PFSK-1 (cell line): ENCODE results near the gene SERPINB3.
"Not testable (repeated sequence)": the region's sequence is repeated elsewhere in the genome, so short reads cannot be mapped to it uniquely, and the experiment has no call there.

Source experiments
- FOXP2 ChIP-seq: optimal IDR thresholded peaks from 2 replicates; pipeline ENCODE3; 2011; ENCODE audit warnings: borderline replicate concordance, control low read depth, inconsistent platforms; ENCODE audit not compliant: insufficient read depth; ENCODE audit errors: extremely low read length, extremely low read depth
- POLR2AphosphoS5 ChIP-seq: IDR thresholded peaks from 2 replicates; pipeline ENCODE4 v1.6.1; 2012; ENCODE audit warnings: low read depth, mild to moderate bottlenecking, control low read depth, low read length, moderate library complexity
- SIN3A ChIP-seq: IDR thresholded peaks from 2 replicates; pipeline ENCODE4 v1.6.1; 2012; ENCODE audit warnings: mild to moderate bottlenecking, low read length, moderate library complexity, borderline replicate concordance; ENCODE audit not compliant: insufficient read depth
- TAF1 ChIP-seq: IDR thresholded peaks from 2 replicates; pipeline ENCODE4 v1.6.1; 2012; ENCODE audit warnings: low read length, control low read depth, borderline replicate concordance; ENCODE audit not compliant: insufficient read depth
- TF ChIP-seq, protein P1 (sequence below), 2 experiments: IDR thresholded peaks; 2 replicates each; pipeline versions ENCODE4 v1.6.1 to v1.8.0; 2011 to 2012; ENCODE audit warnings: low read depth in 2 of 2, low read length in 2 of 2, control low read depth in 1 of 2, inconsistent platforms in 1 of 2, mild to moderate bottlenecking in 1 of 2, moderate library complexity in 1 of 2; ENCODE audit not compliant: insufficient read depth in 1 of 2

DNA sequence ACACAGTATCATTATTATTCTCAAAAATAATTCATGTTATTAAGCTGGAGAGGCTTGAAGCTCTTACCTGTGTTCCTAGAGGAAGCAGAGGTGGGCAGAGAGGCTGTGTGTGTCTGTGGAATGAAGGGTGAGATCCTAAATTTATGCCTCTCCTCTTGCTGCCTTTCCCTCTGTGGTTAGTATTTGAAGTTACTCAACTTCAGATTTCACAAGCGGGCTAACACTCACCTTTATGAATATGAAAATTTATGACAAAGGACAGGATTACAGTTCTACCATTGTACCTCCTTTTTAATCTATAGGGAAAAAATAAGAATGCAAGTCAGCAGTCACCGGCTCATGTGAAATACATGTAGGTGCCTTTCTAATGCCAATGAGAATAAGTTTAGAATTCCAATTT is 17.6 kb downstream of the SERPINB3 start, which contains the start of gene SERPINB4:
- TF ChIP-seq TAF1, POLR2AphosphoS5, SIN3A, FOXP2: not testable (repeated sequence)
- TF ChIP-seq, protein P1, sequence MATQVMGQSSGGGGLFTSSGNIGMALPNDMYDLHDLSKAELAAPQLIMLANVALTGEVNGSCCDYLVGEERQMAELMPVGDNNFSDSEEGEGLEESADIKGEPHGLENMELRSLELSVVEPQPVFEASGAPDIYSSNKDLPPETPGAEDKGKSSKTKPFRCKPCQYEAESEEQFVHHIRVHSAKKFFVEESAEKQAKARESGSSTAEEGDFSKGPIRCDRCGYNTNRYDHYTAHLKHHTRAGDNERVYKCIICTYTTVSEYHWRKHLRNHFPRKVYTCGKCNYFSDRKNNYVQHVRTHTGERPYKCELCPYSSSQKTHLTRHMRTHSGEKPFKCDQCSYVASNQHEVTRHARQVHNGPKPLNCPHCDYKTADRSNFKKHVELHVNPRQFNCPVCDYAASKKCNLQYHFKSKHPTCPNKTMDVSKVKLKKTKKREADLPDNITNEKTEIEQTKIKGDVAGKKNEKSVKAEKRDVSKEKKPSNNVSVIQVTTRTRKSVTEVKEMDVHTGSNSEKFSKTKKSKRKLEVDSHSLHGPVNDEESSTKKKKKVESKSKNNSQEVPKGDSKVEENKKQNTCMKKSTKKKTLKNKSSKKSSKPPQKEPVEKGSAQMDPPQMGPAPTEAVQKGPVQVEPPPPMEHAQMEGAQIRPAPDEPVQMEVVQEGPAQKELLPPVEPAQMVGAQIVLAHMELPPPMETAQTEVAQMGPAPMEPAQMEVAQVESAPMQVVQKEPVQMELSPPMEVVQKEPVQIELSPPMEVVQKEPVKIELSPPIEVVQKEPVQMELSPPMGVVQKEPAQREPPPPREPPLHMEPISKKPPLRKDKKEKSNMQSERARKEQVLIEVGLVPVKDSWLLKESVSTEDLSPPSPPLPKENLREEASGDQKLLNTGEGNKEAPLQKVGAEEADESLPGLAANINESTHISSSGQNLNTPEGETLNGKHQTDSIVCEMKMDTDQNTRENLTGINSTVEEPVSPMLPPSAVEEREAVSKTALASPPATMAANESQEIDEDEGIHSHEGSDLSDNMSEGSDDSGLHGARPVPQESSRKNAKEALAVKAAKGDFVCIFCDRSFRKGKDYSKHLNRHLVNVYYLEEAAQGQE (IDR thresholded peaks at IDR 0.05; ENCODE audit: insufficient read depth in 1 of 2, low read depth in 2 of 2, low read length in 2 of 2): not testable (repeated sequence)
